ENCODE measurements around the gene VPS41.

The VPS41 gene

GRCh38 chr7:38905056-38905759 lies 3.8 kb downstream of the VPS41 start:
- DNase-seq (ENCODE audit: low spot score), result peak; percentile 20

GRCh38 chr7:38903057-38903456 lies 5.9 kb downstream of the VPS41 start:
- no peak for DNase-seq (ENCODE audit: low spot score)

GRCh38 chr7:38902449-38902848 lies 6.5 kb downstream of the VPS41 start:
- no peak for DNase-seq (ENCODE audit: low spot score)

- DNase-seq (ENCODE audit: low spot score), result no peak
These were observed 15.9 kb downstream of the VPS41 start for GRCh38 chr7:38893061-38893460.

DNA sequence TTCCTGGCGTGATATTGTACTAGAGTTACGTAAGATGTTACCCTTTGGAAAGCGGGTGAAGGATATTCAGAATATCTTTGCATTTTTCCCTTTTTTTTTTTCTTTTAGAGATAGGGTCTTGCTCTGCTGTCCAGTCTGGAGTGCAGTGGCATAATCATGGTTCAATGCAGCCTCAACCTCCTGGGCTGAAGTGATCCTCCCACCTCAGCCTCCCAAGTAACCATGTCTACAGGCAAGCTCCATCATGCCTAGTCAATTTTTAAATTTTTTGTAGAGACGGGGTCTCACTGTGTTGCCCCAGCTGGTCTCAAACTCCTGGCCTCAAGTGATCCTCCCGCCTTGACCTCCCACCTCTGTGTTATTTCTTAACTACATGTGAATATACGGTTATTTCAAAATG lies 18.4 kb downstream of the VPS41 start:
- no peak for DNase-seq (ENCODE audit: low spot score)

DNA sequence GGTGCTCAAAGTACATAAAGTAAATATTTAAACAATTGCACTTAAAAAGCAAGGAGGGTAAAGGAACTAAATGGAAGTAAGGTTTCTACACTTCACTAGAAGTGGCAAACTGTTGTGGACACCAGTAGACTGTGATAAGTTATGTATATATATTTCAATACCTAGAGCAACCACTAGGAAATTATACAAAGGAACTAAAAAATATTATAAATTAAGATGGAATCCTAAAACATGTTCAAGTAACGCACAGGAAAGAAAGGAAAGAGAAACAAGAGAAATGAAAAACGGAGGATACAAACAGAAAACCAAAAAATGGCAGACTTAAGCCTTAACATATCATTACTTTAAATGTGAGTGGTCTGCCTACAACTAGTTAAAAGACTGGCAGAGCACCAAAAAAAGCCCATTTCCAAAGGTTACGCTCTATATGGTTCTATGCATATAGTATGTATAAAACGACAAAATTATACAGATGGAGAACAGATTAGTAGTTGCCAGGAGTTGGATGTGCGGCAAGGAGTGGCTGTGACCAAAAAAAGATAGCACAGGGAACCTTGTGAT lies 19.0 kb downstream of the VPS41 start:
- DNase-seq (ENCODE audit: low spot score), result no peak

DNA sequence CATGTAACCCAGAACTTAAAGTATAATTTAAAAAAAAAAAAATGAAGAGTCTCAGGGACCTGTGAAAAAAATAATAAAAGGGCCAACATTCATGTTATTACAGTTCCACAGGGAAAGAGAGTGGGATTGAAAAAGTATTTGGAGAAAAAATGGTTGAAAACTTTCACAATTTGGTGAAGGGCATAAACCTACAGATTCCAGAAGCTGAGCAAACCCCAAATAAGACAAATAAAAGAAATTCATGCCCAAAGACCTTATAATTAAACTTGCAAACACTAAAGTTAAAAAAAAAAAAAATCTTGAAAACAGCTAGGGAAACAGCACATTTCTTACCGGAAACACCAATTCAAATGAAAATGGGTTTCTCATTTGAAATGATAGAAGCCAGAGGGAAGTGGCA lies 19.9 kb downstream of the VPS41 start:
- no peak for DNase-seq (ENCODE audit: low spot score)

DNA sequence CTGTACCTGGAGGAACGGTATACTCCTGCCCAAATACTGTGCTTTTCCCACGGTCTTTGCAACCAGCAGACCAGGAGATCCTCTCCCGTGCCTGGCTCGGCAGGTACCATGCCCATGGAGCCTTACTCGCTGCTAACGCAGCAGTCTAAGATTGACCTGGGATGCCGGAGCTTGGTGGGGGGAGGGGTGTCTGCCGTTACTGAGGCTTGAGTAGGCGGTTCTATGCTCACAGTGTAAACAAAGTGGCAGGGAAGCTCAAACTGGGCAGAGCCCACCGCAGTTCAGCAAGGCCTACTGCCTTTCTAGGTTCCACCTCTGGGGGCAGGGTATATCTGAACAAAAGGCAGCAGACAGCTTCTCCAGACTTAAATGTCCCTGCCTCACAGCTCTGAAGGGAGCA lies 22.7 kb downstream of the VPS41 start:
- DNase-seq (ENCODE audit: low spot score), result no peak

DNA sequence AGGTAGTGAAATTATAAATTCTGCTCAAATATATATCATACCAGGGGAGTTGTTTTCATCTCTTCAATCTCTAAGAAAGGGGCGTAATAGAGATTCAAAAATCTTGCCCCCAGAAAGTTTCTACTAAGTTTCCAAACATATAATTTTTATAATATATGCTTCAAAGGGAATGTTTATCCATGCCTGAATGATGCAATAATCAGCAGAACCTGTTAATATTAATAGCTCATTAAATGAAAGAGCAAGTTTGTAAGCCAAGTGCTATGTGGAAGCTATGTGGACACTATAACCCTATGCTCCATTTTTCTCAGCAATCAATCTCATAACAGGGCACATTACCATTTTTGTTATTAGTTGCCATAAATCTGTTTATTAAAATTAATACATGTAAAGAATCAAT lies 25.3 kb downstream of the VPS41 start:
- no peak for DNase-seq (ENCODE audit: low spot score)

DNA sequence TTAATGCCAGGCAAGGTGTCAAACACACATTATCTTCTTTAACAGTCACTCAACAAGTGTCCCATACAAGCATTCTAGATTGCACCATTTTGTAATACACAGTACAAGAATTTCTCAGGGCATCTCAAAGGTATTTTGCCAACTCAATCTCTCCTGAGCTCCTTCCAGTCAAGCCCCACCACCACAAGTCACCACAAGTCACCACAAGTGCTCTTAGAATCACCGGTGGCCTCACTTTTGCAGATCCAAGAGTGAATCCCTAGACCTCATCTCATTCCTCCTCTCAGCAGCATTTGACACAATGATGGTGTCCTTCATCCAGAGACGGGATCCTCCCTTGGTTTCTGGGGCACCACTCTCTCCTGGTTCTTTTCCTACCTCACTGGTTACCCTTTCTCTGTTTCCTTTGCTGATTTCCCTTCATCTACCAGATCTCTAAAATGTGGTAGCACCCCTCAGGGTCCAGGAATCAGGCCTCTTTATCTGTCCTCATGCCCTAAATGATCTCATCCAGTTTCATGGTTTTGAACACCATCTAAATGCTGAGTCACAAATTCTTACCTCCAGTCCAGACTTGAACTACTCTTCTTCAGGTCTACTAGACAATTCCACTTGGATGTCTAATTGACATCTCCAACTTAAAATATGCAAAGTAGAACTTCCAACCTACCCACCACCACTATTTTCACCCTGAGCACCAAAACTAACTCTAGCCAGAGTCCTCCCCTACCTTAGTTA lies 26.9 kb downstream of the VPS41 start:
- no peak for DNase-seq (ENCODE audit: low spot score)

DNA sequence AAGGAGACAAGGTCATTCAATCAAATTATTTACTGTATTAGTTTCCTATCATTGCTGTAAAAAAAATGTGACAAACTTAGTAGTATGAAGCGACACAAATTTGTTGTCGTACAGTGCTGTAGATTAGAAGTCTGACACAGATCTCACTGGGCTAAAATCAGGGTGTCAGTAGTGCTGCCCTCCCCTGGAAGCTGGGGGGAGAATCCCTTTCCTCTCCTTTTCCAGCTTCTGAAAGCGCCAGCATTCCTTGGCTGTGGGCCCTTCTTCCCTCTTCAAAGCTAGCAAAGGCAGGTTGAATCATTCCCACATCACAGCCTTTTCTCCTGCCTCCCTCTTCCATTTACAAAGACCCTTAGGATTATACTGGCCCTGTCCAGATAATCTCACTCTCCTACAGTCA lies 28.0 kb downstream of the VPS41 start:
- no peak for DNase-seq (ENCODE audit: low spot score)

DNA sequence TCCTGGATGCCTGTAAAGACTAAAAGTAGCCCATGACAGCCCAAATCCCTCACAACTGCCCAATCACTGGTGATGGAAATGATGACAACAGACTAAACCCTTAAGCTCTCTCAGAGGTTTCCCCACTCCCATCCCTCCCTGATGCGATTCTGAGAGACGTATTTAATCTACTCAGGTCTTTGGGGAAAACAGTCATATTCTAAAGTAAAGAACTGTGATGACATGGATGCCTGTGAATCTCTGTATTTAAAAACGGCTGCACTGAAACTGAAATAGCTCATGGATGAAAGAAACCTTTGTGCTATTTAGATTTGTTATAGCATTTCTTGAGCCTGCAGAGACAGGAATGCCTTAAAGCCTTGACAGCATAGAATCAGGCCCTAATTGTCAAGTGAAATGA lies 28.5 kb downstream of the VPS41 start:
- no peak for DNase-seq (ENCODE audit: low spot score)

DNA sequence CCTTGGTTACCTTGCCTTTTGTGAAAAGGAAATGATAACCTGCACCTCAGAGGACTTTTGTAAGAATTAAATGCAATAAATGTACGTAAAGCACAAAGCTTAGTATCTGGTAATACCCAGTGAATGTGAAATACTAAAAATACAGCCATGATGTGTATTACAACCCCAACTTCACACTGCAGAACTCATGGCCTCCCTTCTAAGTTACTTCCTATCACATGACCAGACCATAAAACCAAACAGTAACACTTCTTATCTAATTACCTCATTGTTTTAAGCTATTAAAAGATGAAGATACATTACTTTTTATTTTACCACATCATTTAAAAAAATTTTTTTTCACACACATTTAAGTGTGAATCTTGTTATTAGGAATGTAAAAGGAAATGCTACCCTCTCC lies 29.0 kb downstream of the VPS41 start:
- no peak for DNase-seq (ENCODE audit: low spot score)

- DNase-seq (ENCODE audit: low spot score), result no peak
These were observed 30.1 kb downstream of the VPS41 start for GRCh38 chr7:38878694-38879457.

DNA sequence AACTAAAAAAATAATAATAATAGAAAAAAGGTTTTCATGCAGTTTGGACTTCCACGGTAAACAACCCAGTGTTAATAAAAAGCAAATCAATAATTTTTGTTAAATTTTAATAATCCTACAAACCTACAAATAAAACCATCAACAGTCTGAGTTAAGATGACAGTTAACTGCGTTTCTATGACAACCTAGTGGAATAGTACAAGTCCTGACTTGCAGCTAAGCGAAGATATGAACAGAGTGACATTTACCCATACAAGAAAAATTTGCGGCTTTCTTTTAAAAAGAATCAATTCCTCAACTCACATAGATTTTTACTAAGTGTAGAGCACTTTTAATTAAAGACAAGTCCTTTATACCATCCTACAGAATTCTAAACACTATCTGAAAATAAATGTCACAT lies 35.6 kb downstream of the VPS41 start:
- DNase-seq (ENCODE audit: low spot score), result peak; percentile 36

DNA sequence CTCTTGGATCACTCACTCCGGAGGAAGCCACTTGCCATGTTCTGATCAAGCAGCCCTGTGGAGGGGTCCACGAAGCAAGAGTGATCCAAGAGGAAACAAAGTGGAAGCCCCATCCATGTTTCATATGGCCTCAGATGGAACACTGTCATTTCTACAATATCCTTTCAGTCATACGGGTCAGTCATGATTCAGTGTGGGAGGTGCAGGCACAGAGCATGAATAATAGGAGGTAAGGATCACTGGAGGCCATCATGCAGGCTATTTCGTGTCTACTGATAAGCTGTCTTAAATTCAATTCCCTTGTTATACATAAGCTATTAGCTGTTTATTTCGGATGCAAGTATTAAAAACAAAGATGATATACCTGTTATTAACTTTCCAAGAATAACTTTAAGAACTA lies 36.8 kb downstream of the VPS41 start:
- no peak for DNase-seq (ENCODE audit: low spot score)

- no peak for DNase-seq (ENCODE audit: low spot score)
These were observed 38.8 kb downstream of the VPS41 start for GRCh38 chr7:38870147-38870546.

- DNase-seq (ENCODE audit: low spot score), result no peak
These were observed 45.2 kb downstream of the VPS41 start for GRCh38 chr7:38863601-38864291.

GRCh38 chr7:38862666-38863065 lies 46.3 kb downstream of the VPS41 start:
- DNase-seq (ENCODE audit: low spot score), result no peak

- DNase-seq (ENCODE audit: low spot score), result no peak
These were observed 50.6 kb downstream of the VPS41 start for GRCh38 chr7:38858259-38858884.

GRCh38 chr7:38855867-38856266 lies 53.1 kb downstream of the VPS41 start:
- DNase-seq (ENCODE audit: low spot score), result no peak

- DNase-seq (ENCODE audit: low spot score), result peak; percentile 29
These were observed 53.6 kb downstream of the VPS41 start for GRCh38 chr7:38855386-38855785.

Measured in NAMALWA (cell line).